Ramos (cell line): ENCODE data around the gene PLCH2.

Source experiments
- in situ Hi-C: fragments of 300-500 bp; cut with MboI; formaldehyde crosslinking; loops from one replicate; pipeline ENCODE4 v1.14.3; 2022; ENCODE audit warnings: low sequenced_read_pairs; ENCODE audit not compliant: unreplicated experiment

The PLCH2 gene

GRCh38 chr1:2474933-2475371, 1.1 kb upstream of the PLCH2 start:
- in situ Hi-C loops: no loop called here

GRCh38 chr1:2475571-2475970, 518 bp upstream of the PLCH2 start:
- in situ Hi-C loops: no loop called here

GRCh38 chr1:2477309-2477708, 1.2 kb downstream of the PLCH2 start:
- in situ Hi-C loops: no loop called here

GRCh38 chr1:2477791-2478499, 1.9 kb downstream of the PLCH2 start:
- in situ Hi-C loops: no loop called here

- in situ Hi-C loops: no loop called here
Measured at GRCh38 chr1:2479186-2479585, 3.1 kb downstream of the PLCH2 start.

- in situ Hi-C loops: no loop called here
Measured at GRCh38 chr1:2479618-2480017, 3.5 kb downstream of the PLCH2 start.

GRCh38 chr1:2480236-2480985, 4.3 kb downstream of the PLCH2 start:
- in situ Hi-C loops: no loop called here

- in situ Hi-C loops: no loop called here
Measured at GRCh38 chr1:2480986-2481364, 4.9 kb downstream of the PLCH2 start.

- in situ Hi-C loops: no loop called here
Measured at GRCh38 chr1:2481885-2482284, 5.8 kb downstream of the PLCH2 start.

GRCh38 chr1:2482588-2482987, 6.5 kb downstream of the PLCH2 start:
- in situ Hi-C loops: no loop called here

GRCh38 chr1:2483026-2483425, 6.9 kb downstream of the PLCH2 start:
- in situ Hi-C loops: no loop called here

GRCh38 chr1:2483970-2484369, 7.9 kb downstream of the PLCH2 start:
- in situ Hi-C loops: no loop called here

- in situ Hi-C loops: no loop called here
Measured at GRCh38 chr1:2486041-2486440, 10.0 kb downstream of the PLCH2 start.

GRCh38 chr1:2486558-2486957, 10.5 kb downstream of the PLCH2 start:
- in situ Hi-C loops: no loop called here

GRCh38 chr1:2488688-2489087, 12.6 kb downstream of the PLCH2 start:
- in situ Hi-C loops: no loop called here

GRCh38 chr1:2489615-2490014, 13.5 kb downstream of the PLCH2 start:
- in situ Hi-C loops: no loop called here

GRCh38 chr1:2492091-2492490, 16.0 kb downstream of the PLCH2 start:
- in situ Hi-C loops: no loop called here

GRCh38 chr1:2493218-2493617, 17.1 kb downstream of the PLCH2 start:
- in situ Hi-C loops: no loop called here

- in situ Hi-C loops: no loop called here
Measured at GRCh38 chr1:2493691-2494322, 17.7 kb downstream of the PLCH2 start.

- in situ Hi-C loops: no loop called here
Measured at GRCh38 chr1:2494323-2494693, 18.2 kb downstream of the PLCH2 start.

- in situ Hi-C loops: no loop called here
Measured at GRCh38 chr1:2495026-2495425, 18.9 kb downstream of the PLCH2 start.
